SJSA1 (cell line): ENCODE measurements around the gene BMP10. TPM values are rescaled to one million over a fixed set of nuclear protein-coding genes. Genes with fewer than 3 reads are reported as not detected.

Experiments
- DNase-seq, 2 experiments: peaks; one replicate each; pipeline ENCODE4 v3.0.0-alpha.2; 2015 to 2020; ENCODE audit warnings: low spot score in 2 of 2, low read depth in 1 of 2
- H3K27ac ChIP-seq: fragments of 250-450 bp; sonication (Bioruptor Pico); 2 replicates; pipeline ENCODE4 v1.5.1; 2020; ENCODE audit warnings: mild to moderate bottlenecking, moderate library complexity
- H3K27me3 ChIP-seq: fragments of 250-450 bp; sonication (Bioruptor Pico); replicated peaks from 2 replicates; pipeline ENCODE4 v1.5.1; 2020; ENCODE audit warnings: mild to moderate bottlenecking, moderate library complexity
- H3K36me3 ChIP-seq: fragments of 250-450 bp; sonication (Bioruptor Pico); 2 replicates; pipeline ENCODE4 v1.5.1; 2020; ENCODE audit warnings: mild to moderate bottlenecking
- H3K4me1 ChIP-seq: fragments of 250-450 bp; sonication (Bioruptor Pico); replicated peaks from 2 replicates; pipeline ENCODE4 v1.6.1; 2021; ENCODE audit warnings: mild to moderate bottlenecking
- H3K4me3 ChIP-seq: fragments of 250-450 bp; sonication (Bioruptor Pico); 2 replicates; pipeline ENCODE4 v1.5.1; 2020; ENCODE audit warnings: mild to moderate bottlenecking
- H3K9me3 ChIP-seq: fragments of 250-450 bp; sonication (Bioruptor Pico); replicated peaks from 2 replicates; pipeline ENCODE4 v1.5.1; 2020; ENCODE audit warnings: mild to moderate bottlenecking
- total RNA-seq: library from RNA; depleted of rRNA; stranded (reverse); fragments of >200 nt; shearing (Covaris generic); gene quantifications from 2 replicates; pipeline ENCODE4 v1.2.3, GENCODE V29; 2014

The BMP10 gene
- total RNA-seq, 1 experiment from 2014 or later = not detected

DNA sequence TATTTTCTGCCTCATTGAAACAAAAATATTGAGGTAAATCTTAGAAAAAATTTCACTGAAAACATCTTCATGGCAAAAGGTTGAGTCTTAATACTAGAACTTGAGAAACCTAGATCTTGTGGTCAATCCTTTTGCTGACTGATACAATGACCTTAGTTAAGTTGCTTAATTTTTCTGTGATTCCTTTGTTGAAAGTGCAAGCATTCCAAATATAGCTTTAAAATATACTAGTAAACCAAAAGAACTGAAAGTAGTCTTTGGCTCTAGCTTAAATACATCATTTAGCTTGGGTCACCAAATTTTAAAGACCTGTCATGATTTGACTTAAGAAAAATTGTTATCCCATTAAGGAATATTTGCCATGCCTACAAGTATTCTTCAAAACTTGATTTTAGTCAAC is 16.7 kb downstream of the BMP10 start:
- peaks cover 33% of the 10 kb centered on the region for H3K4me1 ChIP-seq

DNA sequence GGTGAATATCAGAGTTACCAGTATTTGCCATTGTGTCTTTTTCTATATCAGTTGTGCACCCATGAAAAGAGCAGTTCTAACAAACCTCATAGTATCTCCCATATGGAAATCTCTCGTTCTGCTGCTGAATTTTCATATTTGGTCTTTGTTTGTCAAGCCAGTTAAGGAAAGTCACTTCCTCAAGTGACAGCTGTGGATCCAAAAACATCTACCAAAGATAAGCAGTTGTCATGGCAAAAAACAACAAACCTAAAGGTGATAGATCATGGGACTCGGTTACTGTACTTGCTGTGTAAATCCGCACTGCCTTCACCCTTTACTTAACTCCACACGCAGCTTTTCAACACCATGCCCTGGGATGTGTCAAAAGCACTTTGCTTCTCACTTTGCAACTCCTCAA is 17.3 kb downstream of the BMP10 start:
- no peaks in the 10 kb centered on the region for H3K27me3 ChIP-seq
- no peak overlapping the region for H3K27ac ChIP-seq
- H3K4me1 ChIP-seq = peaks cover 35% of the 10 kb centered on the region
- H3K36me3 ChIP-seq = no peaks in the 10 kb centered on the region
- H3K9me3 ChIP-seq = no peaks in the 10 kb centered on the region
- no peak for DNase-seq
- H3K4me3 ChIP-seq = no peak overlapping the region

More for the DNA sequence above, 16.7 kb downstream of the BMP10 start:
- Histone ChIP-seq H3K27me3 (no peaks in the 10 kb centered on the region), H3K4me3 (no peak overlapping the region), H3K36me3 (no peaks in the 10 kb centered on the region), H3K27ac (no peak overlapping the region), H3K9me3 (no peaks in the 10 kb centered on the region)
- no peak for DNase-seq

DNA sequence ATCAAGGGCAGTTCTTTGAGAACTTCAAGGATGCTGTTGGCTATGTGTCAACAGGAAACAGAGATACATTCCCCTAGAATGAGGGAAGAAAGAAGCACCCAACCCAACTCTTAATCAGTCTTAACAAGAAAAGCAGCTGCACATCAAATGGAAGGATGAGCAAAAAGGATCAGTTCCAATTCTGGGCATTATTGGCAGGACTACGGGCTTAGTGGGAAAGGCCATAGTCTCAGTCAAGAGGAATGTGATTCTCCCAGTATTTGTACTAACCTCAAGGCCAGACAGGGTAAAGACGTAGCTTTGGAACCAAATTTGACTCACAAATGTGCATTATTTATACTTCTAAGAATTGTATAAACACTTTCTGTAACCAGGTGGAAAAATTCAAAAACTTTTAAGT is 18.2 kb downstream of the BMP10 start:
- Histone ChIP-seq H3K4me3 (no peak overlapping the region), H3K4me1 (peaks cover 26% of the 10 kb centered on the region), H3K9me3 (no peaks in the 10 kb centered on the region), H3K27ac (no peak overlapping the region), H3K36me3 (no peaks in the 10 kb centered on the region), H3K27me3 (no peaks in the 10 kb centered on the region)
- DNase-seq = no peak

DNA sequence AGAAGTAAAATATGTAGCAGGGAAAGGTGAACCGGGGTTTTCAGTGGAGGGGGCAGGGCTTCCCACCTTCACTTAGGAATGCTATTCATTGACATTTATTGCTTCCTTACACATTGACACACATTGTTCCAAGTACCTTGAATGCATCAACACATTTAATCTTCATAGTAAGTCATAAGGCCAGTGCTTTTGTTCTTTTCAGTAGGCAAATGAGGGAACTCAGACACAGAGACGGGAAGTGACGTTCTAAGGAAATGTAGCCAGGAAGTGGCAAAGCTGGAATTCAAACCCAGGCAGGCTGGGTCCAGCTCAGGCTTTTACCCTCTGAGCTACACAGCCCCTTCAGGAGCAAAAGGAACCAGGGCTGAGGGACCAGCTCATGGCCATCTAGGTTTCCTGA is 20.7 kb downstream of the BMP10 start:
- H3K36me3 ChIP-seq = no peaks in the 10 kb centered on the region
- no peak for DNase-seq
- H3K27ac ChIP-seq = peak overlapping the region; percentile 26; the same call in 1 of the 2 replicates
- no peaks in the 10 kb centered on the region for H3K9me3 ChIP-seq
- H3K4me3 ChIP-seq = no peak overlapping the region
- no peaks in the 10 kb centered on the region for H3K27me3 ChIP-seq
- peaks cover 16% of the 10 kb centered on the region for H3K4me1 ChIP-seq

DNA sequence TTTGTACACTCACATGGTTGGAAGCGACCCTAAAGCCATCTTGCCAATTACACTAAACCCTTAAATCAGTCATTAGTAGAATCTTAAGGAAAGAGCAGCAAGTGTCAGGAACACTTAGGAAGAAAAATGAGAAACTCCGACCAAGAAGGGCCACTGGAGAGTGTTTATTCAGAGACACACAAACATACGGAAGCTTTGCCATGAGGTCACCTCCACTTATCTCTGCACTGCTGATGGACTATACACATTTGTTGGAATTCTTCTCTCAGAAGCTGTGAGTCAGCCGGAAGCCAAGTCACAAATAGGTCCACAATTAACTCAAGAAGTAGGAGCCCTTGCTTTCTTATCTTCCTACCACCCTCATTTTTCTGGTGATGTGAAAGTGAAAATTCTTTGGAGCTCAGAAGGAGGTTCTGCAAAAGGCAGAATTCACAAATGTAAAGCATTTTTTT is 21.6 kb downstream of the BMP10 start:
- DNase-seq = peak; percentile 55 to 63
- H3K4me3 ChIP-seq = no peak overlapping the region

DNA sequence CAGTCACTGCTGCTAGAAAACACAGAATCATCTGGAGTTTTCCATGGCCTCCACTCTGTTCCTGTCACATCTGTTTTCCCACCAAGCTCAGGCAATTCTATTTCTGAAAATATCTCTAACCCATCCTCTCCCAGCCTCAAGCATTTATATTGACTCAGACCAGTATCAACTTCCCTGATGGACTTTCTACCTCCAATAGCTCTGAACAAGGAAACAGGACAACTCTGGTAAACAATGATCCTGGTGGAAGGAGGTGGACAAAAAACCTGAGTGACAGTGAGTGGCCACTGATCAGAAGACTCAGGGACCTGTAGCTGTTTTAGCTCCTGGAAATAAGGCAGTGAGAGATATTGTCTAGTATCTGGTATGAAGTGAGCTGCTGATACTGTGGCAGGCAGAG is 23.4 kb downstream of the BMP10 start:
- H3K9me3 ChIP-seq = no peaks in the 10 kb centered on the region
- no peak for DNase-seq
- H3K36me3 ChIP-seq = no peaks in the 10 kb centered on the region
- H3K27me3 ChIP-seq = no peaks in the 10 kb centered on the region
- H3K27ac ChIP-seq = no peak overlapping the region
- H3K4me1 ChIP-seq = peaks cover 16% of the 10 kb centered on the region
- H3K4me3 ChIP-seq = no peak overlapping the region

More for the DNA sequence above, 21.6 kb downstream of the BMP10 start:
- Histone ChIP-seq H3K36me3 (no peaks in the 10 kb centered on the region), H3K27me3 (no peaks in the 10 kb centered on the region), H3K4me1 (peaks cover 16% of the 10 kb centered on the region), H3K27ac (peak overlapping the region; percentile 26), H3K9me3 (no peaks in the 10 kb centered on the region)

DNA sequence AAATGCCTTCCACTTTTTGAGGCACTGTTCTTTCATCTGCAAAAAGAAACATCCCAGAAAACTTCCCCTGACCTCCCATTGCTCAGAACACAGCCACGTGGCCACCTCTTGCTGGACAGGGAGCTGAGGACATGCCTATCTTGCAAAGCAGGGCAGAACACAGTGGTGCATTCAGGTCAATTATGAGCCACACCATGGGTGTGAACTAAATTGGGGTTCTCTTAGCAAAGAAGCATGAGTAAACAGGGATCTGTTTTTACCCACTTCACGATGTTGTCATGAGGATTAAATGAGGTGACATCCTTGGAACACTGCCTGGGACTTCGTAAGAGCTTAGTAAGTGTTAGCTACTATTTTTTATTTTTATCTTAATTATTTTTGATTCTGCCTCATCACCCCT is 25.1 kb downstream of the BMP10 start:
- H3K4me3 ChIP-seq = no peak overlapping the region
- peaks cover 16% of the 10 kb centered on the region for H3K4me1 ChIP-seq
- H3K27ac ChIP-seq = no peak overlapping the region
- H3K9me3 ChIP-seq = no peaks in the 10 kb centered on the region
- no peaks in the 10 kb centered on the region for H3K27me3 ChIP-seq
- no peaks in the 10 kb centered on the region for H3K36me3 ChIP-seq
- no peak for DNase-seq

DNA sequence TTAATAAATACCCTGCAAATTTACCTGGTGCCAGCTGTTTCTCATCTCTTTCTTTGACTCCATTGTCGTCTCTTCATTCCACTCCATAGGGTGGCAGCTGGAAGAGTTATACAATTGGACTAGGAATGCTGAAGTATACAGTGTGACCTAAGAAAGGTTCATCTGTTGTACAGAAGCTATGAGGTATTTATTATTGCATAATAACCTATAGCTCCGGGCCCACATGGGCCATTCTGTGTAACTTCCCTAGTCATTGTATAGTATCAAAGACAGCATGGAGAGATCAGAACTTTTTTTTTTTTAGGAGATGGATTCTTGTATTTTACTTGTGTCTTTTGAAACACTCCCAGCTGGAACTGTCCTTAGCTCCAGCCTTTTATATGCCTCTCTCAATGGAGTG is 26.2 kb downstream of the BMP10 start:
- Histone ChIP-seq H3K9me3 (no peaks in the 10 kb centered on the region), H3K4me3 (no peak overlapping the region), H3K4me1 (peaks cover 9% of the 10 kb centered on the region), H3K27ac (no peak overlapping the region), H3K27me3 (no peaks in the 10 kb centered on the region), H3K36me3 (no peaks in the 10 kb centered on the region)
- DNase-seq = no peak

DNA sequence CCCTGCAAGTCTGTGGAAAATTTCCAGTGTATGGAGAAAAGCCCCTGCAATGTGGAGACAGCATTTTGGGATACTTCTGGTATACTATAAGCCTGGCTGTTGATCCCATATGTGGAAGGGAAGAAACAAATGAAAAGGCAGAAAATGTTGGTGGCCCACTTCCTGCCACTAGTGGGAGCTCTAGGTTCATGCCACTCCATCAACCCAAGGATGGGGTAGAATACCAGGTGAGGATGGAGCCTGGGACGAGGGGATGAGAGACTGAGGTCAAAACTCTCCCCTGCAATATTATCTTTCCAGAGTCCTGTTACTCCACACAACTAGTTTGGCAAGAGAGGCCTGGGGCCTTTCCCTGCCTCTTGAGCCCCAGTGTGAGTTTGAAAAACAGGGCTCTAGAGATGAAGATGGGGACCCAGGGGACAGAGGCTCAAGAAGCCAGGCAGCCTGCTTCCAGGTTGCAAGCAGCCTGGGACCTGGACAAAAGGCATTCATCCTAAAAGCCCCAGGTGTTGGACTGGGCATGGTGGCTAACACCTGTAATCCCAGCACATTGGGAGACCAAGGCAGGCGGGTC is 31.9 kb downstream of the BMP10 start:
- Histone ChIP-seq H3K9me3 (no peaks in the 10 kb centered on the region), H3K4me1 (no peaks in the 10 kb centered on the region), H3K27ac (no peak overlapping the region), H3K36me3 (no peaks in the 10 kb centered on the region), H3K4me3 (no peak overlapping the region), H3K27me3 (no peaks in the 10 kb centered on the region)
- DNase-seq = no peak

DNA sequence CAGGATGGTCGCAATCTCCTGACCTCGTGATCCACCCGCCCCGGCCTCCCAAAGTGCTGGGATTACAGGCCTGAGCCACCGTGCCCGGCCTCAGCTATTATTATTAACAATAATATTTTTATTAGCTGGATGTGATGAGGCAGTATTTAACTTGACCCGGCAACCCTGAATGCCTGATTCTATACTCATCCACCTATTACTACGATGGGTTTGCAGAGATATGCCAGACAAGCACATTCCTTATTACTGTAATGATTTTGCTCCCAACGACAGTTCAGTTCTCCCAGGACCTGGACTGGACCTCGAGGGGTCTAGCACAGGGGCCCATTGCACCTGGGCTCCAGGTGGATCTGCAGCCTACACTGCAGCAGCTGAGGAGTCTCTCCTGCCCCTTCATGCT is 32.6 kb downstream of the BMP10 start:
- H3K4me3 ChIP-seq = no peak overlapping the region
- no peaks in the 10 kb centered on the region for H3K27me3 ChIP-seq
- H3K9me3 ChIP-seq = no peaks in the 10 kb centered on the region
- DNase-seq = no peak
- no peaks in the 10 kb centered on the region for H3K4me1 ChIP-seq
- H3K36me3 ChIP-seq = no peaks in the 10 kb centered on the region
- no peak overlapping the region for H3K27ac ChIP-seq

DNA sequence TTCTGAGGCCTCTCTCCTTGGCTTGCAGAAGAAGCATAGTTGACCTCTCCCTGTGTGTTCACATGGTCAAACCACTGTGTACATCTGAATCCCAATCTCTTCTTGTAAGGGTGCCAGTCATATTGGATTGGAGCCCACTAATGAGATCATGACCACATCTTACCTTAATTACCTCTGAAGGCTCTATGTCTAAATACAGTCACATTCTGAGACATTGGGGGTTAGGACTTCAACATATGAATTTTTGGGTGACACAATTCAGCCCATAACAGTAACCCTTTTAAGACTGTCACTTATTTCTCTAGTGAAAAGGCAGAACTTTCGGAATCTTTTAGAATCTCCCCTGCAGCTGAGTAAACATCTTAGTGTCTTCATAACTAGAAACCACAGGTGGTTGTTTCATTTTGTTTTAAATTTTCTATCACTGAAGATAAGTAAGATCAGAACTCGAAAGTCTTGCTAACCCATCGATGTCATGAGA is 33.3 kb downstream of the BMP10 start:
- Histone ChIP-seq H3K36me3 (no peaks in the 10 kb centered on the region), H3K27me3 (no peaks in the 10 kb centered on the region), H3K4me3 (no peak overlapping the region), H3K27ac (no peak overlapping the region), H3K9me3 (no peaks in the 10 kb centered on the region), H3K4me1 (peaks cover under 1% of the 10 kb centered on the region; the same call in 1 of the 2 replicates)
- no peak for DNase-seq

DNA sequence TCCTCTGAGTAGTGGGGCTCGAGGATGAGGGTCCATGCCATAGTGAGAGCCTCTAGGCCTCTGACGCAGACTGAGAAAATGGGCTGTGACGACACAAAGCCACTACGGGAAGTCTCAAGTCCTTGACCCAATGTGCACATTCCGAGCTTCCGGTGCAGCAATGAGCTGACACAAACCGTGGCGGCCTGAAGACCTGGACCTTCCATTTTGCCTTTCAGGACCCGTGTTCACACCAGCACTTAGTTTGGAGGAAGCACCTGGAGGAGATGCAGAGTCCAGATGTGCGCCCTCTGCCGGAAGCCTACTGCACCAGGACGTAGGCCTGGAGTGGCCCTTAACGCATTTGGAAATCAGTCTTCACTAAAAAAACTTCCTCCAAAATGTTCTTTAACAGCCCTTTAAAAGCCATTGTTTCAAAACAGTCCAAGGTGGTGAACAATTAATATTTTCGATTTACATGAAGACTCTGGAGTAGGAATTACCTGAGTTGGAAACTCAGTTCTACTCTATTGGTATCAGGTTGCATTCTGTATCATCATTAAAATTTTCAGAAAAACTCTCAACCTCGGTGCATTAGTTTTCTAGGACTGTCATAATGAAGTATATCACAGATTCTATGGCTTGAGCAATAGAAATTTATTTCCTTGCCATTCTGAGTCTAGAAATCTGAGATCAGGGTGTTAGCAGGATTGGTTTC is 33.9 kb downstream of the BMP10 start:
- Histone ChIP-seq H3K4me1 (peaks cover 6% of the 10 kb centered on the region), H3K4me3 (no peak overlapping the region), H3K27ac (no peak overlapping the region), H3K36me3 (no peaks in the 10 kb centered on the region), H3K9me3 (no peaks in the 10 kb centered on the region), H3K27me3 (no peaks in the 10 kb centered on the region)
- no peak for DNase-seq

DNA sequence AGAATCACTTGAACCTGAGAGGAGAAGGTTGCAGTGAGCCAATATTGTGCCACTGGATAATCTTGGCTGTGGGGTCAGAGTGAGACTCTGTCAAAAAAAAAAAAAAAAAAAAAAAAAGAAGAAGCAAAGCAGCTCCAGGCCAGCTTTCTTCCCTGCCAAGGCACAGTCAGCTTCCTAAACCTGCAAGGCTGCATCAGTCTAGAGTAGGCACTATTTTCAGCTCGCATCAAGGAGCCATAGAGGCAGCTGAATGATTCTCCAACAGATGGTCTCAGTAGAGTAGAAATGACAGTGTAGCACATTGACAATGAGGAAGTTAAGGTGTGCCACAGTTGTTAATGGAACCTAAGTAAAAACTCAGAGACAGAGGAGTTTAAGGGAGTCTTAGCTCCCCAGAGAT is 35.6 kb downstream of the BMP10 start:
- no peak for DNase-seq
- no peak overlapping the region for H3K4me3 ChIP-seq
- no peaks in the 10 kb centered on the region for H3K9me3 ChIP-seq
- H3K36me3 ChIP-seq = no peaks in the 10 kb centered on the region
- no peak overlapping the region for H3K27ac ChIP-seq
- H3K27me3 ChIP-seq = no peaks in the 10 kb centered on the region
- peaks cover 17% of the 10 kb centered on the region for H3K4me1 ChIP-seq

DNA sequence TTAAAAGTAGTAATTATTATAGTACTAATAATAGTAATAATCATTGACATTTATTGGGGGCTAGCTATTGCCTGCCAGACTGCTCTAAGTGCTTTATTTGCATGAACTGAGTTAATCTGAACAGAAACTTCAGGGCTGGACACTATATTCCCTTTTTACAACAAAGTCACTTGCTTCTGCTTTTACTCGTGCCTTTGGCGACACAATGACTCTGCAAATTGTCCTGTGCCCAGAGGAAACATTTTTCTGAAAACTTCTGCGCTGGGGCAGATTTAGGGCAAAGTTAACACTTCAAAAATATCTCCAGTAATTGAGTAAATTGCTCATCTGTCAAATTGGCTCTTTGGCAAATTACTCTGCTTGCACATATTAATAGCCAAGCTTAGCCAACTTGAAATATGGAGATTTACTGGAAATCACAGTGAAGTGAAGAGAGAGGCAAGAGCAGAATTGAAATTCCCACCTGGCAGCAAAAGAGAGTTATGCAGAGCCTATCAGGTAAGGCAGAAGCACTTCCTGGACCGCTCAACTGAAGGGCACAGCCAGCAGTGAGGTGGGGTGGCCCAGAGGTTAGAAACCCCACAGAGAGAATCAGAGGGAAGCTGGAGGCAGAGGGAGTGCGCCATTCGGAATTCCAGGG is 36.3 kb downstream of the BMP10 start:
- H3K4me1 ChIP-seq = peaks cover 19% of the 10 kb centered on the region
- no peak overlapping the region for H3K27ac ChIP-seq
- H3K4me3 ChIP-seq = no peak overlapping the region
- DNase-seq = no peak
- H3K27me3 ChIP-seq = no peaks in the 10 kb centered on the region
- no peaks in the 10 kb centered on the region for H3K9me3 ChIP-seq
- no peaks in the 10 kb centered on the region for H3K36me3 ChIP-seq
